ENCODE measurements around the gene RDH12.

RDH12 gene

DNA sequence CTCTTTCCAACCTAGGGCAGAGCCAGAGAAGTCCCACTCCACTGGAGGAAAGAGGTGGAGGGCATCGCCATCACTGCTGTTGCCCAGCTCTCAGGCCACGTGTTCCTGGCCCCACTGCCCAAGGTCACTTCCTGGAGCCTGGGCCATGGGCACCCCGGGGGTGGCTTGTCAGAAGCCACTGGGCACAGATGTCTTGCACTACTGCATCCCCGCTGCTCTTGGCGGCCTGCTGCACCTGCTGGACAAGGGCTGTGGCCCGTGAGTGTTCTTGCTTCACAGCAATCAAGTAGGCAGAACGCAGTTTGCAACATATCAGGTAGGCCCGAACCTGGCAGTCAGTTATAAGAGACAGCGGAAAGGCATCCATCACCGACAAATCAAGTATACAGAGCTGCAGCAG, 46.6 kb downstream of the RDH12 start:
- TF ChIP-seq EZH2 (IDR thresholded peaks at IDR 0.05; ENCODE audit: borderline replicate concordance, low read length), result no peak
- TF ChIP-seq, protein P1, sequence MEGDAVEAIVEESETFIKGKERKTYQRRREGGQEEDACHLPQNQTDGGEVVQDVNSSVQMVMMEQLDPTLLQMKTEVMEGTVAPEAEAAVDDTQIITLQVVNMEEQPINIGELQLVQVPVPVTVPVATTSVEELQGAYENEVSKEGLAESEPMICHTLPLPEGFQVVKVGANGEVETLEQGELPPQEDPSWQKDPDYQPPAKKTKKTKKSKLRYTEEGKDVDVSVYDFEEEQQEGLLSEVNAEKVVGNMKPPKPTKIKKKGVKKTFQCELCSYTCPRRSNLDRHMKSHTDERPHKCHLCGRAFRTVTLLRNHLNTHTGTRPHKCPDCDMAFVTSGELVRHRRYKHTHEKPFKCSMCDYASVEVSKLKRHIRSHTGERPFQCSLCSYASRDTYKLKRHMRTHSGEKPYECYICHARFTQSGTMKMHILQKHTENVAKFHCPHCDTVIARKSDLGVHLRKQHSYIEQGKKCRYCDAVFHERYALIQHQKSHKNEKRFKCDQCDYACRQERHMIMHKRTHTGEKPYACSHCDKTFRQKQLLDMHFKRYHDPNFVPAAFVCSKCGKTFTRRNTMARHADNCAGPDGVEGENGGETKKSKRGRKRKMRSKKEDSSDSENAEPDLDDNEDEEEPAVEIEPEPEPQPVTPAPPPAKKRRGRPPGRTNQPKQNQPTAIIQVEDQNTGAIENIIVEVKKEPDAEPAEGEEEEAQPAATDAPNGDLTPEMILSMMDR (IDR thresholded peaks at IDR 0.05; ENCODE audit: low read length), result no peak
- Histone ChIP-seq H3K27me3 (ENCODE audit: insufficient read depth, low read length) (no peaks in the 10 kb centered on the region), H3K79me2 (ENCODE audit: insufficient read depth, low read length) (no peaks in the 10 kb centered on the region), H2AFZ (ENCODE audit: low read length) (no peak overlapping the region), H4K20me1 (ENCODE audit: insufficient read depth, low read length) (no peaks in the 10 kb centered on the region), H3F3A (ENCODE audit: insufficient read depth, low read length) (no peaks in the 10 kb centered on the region), H3K9me2 (ENCODE audit: low read depth, low read length) (no peaks in the 10 kb centered on the region), H3K4me3 (ENCODE audit: low read depth, low read length, poor library complexity, severe bottlenecking) (no peak overlapping the region), H3K9ac (ENCODE audit: low read length) (no peak overlapping the region), H3K9me3 (ENCODE audit: low read length) (no peaks in the 10 kb centered on the region), H3K36me3 (ENCODE audit: insufficient read depth, low read length) (peaks cover 53% of the 10 kb centered on the region), H3K4me1 (ENCODE audit: insufficient read depth, low read length, severe bottlenecking) (no peaks in the 10 kb centered on the region), H3K27ac (ENCODE audit: low read depth, low read length, poor library complexity, severe bottlenecking) (no peak overlapping the region), H3K4me2 (ENCODE audit: low read length) (no peak overlapping the region)

DNA sequence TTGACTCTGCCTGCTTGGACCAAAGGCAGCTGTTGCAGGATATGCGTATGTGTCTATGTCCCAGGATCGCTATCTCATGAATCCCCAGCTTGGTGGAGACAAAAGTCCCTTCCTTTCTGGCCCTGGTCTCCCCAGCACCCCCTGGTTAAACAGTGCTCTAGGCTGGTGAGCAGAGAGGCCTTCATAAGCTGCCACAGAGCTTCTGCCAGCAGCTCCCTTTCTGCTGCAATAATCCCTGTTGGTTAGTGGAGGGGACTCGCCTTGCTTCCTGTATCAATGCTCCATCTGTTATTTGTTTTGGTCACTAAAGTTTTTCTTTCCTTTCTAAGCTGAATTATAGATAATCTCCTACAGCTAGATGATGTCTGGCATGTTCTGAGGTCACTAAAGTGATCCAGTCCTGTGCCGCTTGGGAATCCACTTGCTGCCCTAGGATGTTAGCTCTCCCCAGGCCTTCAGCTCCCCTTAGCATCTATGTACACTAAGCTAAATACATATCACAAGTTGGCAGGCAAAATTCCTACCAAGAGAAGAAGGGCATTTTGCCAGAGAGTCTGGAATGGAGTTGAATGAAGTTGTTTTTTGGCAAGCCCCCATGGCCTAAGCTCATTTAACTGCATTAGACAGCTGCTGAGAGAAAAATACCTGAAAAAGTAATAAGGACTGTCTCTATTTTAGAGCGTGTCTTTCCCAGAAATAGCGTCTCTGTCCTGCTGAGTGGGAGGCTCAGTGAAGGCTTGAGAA, 47.8 kb downstream of the RDH12 start:
- Histone ChIP-seq H3K9me3 (ENCODE audit: low read length) (no peaks in the 10 kb centered on the region), H3K79me2 (ENCODE audit: insufficient read depth, low read length) (no peaks in the 10 kb centered on the region), H3K4me1 (ENCODE audit: insufficient read depth, low read length, severe bottlenecking) (no peaks in the 10 kb centered on the region), H3F3A (ENCODE audit: insufficient read depth, low read length) (no peaks in the 10 kb centered on the region), H3K4me2 (ENCODE audit: low read length) (no peak overlapping the region), H3K9ac (ENCODE audit: low read length) (no peak overlapping the region), H4K20me1 (ENCODE audit: insufficient read depth, low read length) (no peaks in the 10 kb centered on the region), H3K27ac (ENCODE audit: low read depth, low read length, poor library complexity, severe bottlenecking) (no peak overlapping the region), H3K36me3 (ENCODE audit: insufficient read depth, low read length) (peaks cover 65% of the 10 kb centered on the region), H3K9me2 (ENCODE audit: low read depth, low read length) (no peaks in the 10 kb centered on the region), H3K4me3 (ENCODE audit: low read depth, low read length, poor library complexity, severe bottlenecking) (no peak overlapping the region), H2AFZ (ENCODE audit: low read length) (no peak overlapping the region), H3K27me3 (ENCODE audit: insufficient read depth, low read length) (no peaks in the 10 kb centered on the region)
- no peak for TF ChIP-seq EZH2 (IDR thresholded peaks at IDR 0.05; ENCODE audit: borderline replicate concordance, low read length)
- TF ChIP-seq, protein P1 (IDR thresholded peaks at IDR 0.05; ENCODE audit: low read length), result no peak

DNA sequence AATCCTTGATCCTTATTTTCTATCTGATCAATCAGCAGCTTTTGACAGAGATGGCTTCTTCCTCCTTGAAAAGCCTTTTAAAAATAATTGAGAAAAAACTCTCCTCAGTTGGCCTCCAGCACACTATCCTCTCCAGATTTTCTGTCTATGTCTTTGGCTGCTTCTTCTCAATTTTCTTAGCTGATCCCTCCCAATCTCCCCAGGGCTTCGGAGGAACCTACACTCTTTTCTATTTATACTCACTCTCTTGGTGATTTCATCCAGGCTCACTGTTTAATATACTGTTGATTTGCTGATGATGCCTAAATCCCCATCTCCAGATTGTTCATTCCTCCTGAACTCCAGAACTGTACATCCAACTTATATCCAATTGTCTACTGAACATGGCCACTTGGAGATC, 54.8 kb downstream of the RDH12 start:
- no peaks in the 10 kb centered on the region for H4K20me1 ChIP-seq (ENCODE audit: insufficient read depth, low read length)
- H3K4me2 ChIP-seq (ENCODE audit: low read length), result no peak overlapping the region
- H3F3A ChIP-seq (ENCODE audit: insufficient read depth, low read length), result no peaks in the 10 kb centered on the region
- no peak overlapping the region for H3K27ac ChIP-seq (ENCODE audit: low read depth, low read length, poor library complexity, severe bottlenecking)
- H3K4me1 ChIP-seq (ENCODE audit: insufficient read depth, low read length, severe bottlenecking), result no peaks in the 10 kb centered on the region
- no peaks in the 10 kb centered on the region for H3K27me3 ChIP-seq (ENCODE audit: insufficient read depth, low read length)
- no peak for TF ChIP-seq EZH2 (IDR thresholded peaks at IDR 0.05; ENCODE audit: borderline replicate concordance, low read length)
- TF ChIP-seq, protein P1 (IDR thresholded peaks at IDR 0.05; ENCODE audit: low read length), result no peak
- no peaks in the 10 kb centered on the region for H3K79me2 ChIP-seq (ENCODE audit: insufficient read depth, low read length)
- H3K9me2 ChIP-seq (ENCODE audit: low read depth, low read length), result no peaks in the 10 kb centered on the region
- H3K9me3 ChIP-seq (ENCODE audit: low read length), result no peaks in the 10 kb centered on the region
- no peak overlapping the region for H3K9ac ChIP-seq (ENCODE audit: low read length)
- H3K36me3 ChIP-seq (ENCODE audit: insufficient read depth, low read length), result peaks cover 58% of the 10 kb centered on the region
- H3K4me3 ChIP-seq (ENCODE audit: low read depth, low read length, poor library complexity, severe bottlenecking), result no peak overlapping the region
- H2AFZ ChIP-seq (ENCODE audit: low read length), result no peak overlapping the region

Measured in OCI-LY1 (cell line).